K562 (cell line): ENCODE data around the gene SMCP.

ENCODE experiments used
- EP300 ChIP-seq: IDR thresholded peaks from 2 replicates; pipeline ENCODE4 v1.6.1; 2012; ENCODE audit warnings: low read length, improper control_type of control experiment
- EZH2 ChIP-seq: IDR thresholded peaks from 2 replicates; pipeline ENCODE4 v1.6.1; 2012; ENCODE audit warnings: low read depth, mild to moderate bottlenecking, inconsistent platforms, low read length, borderline replicate concordance
- FOXJ2 ChIP-seq: fragments of 200-800 bp; sonication (Bioruptor generic); IDR thresholded peaks from 2 replicates; pipeline ENCODE4 v1.6.1; 2016; ENCODE audit warnings: missing genetic modification characterization, missing compliant biosample characterization
- FOXM1 ChIP-seq, 2 experiments: fragments of 450-650 bp in 1 of 2; sonication (generic) in 1 of 2; formaldehyde crosslinking in 1 of 2; IDR thresholded peaks; 2 replicates each; pipeline versions ENCODE4 v1.6.1 to v1.9.0; 2017 to 2022; ENCODE audit warnings: low read depth in 2 of 2, mild to moderate bottlenecking in 2 of 2, missing genetic modification reagents in 1 of 2, moderate library complexity in 1 of 2
- PKNOX1 ChIP-seq: fragments of 450-650 bp; IDR thresholded peaks from 2 replicates; pipeline ENCODE4 v1.6.1; 2016
- POLR2A ChIP-seq: fragments of 450-650 bp; conservative IDR thresholded peaks from 2 replicates; pipeline ENCODE4 v1.6.1; 2016
- POLR2AphosphoS5 ChIP-seq: IDR thresholded peaks from 2 replicates; pipeline ENCODE4 v1.6.1; 2011; ENCODE audit warnings: mild to moderate bottlenecking, low read depth, low read length, moderate library complexity; ENCODE audit not compliant: control insufficient read depth, insufficient read depth
- RBFOX2 ChIP-seq: fragments of 200-400 bp; formaldehyde crosslinking; IDR thresholded peaks from 2 replicates; pipeline ENCODE4 v1.6.1; 2017; ENCODE audit warnings: low read depth, mild to moderate bottlenecking, low read length, moderate library complexity
- TAF9B ChIP-seq: fragments of 450-650 bp; IDR thresholded peaks from 2 replicates; pipeline ENCODE4 v1.6.1; 2018; ENCODE audit warnings: mild to moderate bottlenecking; ENCODE audit not compliant: partially characterized antibody
- TARDBP ChIP-seq: fragments of 450-650 bp; IDR thresholded peaks from 2 replicates; pipeline ENCODE4 v1.6.1; 2016
- ZBTB40 ChIP-seq, 2 experiments: fragments of 450-650 bp in 1 of 2; sonication (generic) in 1 of 2; formaldehyde crosslinking in 1 of 2; IDR thresholded peaks; 2 replicates each; pipeline versions ENCODE4 v1.7.1 to v1.9.0; 2016 to 2022; ENCODE audit warnings: inconsistent platforms in 1 of 2, mild to moderate bottlenecking in 1 of 2, missing genetic modification reagents in 1 of 2
- ZNF124 ChIP-seq: sonication (generic); formaldehyde crosslinking; IDR thresholded peaks from 2 replicates; pipeline ENCODE4 v1.8.1; 2022; ENCODE audit warnings: missing genetic modification reagents

- TF ChIP-seq TARDBP (no peak), EP300 (no peak), ZNF124 (CRISPR knock-in tag) (no peak), POLR2A (no peak), FOXJ2 (no peak), RBFOX2 (no peak), PKNOX1 (no peak), TAF9B (no peak), ZBTB40 (IDR thresholded peaks at IDR 0.05) (no peak), ZBTB40 (CRISPR knock-in tag; IDR thresholded peaks at IDR 0.05) (no peak), POLR2AphosphoS5 (no peak), FOXM1 (IDR thresholded peaks at IDR 0.05; ENCODE audit: low read depth) (no peak), FOXM1 (CRISPR knock-in tag; IDR thresholded peaks at IDR 0.05; ENCODE audit: low read depth) (no peak), EZH2 (no peak)
These were observed 2.8 kb downstream of the SMCP start for GRCh38 chr1:152880907-152881306.
